Fibroblast of pulmonary artery (primary cell): ENCODE measurements around the gene GLP1R.
A peak's percentile ranks its signal among the peaks of the same experiment; 100 is the strongest.

Experiments
- DNase-seq: peaks from one replicate; pipeline ENCODE4 v3.0.0-alpha.2; 2010; ENCODE audit warnings: low read depth
- H3K4me3 ChIP-seq: replicated peaks from 2 replicates; pipeline ENCODE4 v1.5.1; 2011; ENCODE audit warnings: low read depth, mild to moderate bottlenecking, control low read depth, low read length, moderate library complexity
- TF ChIP-seq, protein P1 (sequence below): IDR thresholded peaks from 2 replicates; pipeline ENCODE4 v1.5.1; 2011; ENCODE audit warnings: mild to moderate bottlenecking, control low read depth, low read length, inconsistent platforms; ENCODE audit errors: missing control alignments

GLP1R gene

GRCh38 chr6:39048481-39049399 is at the start of gene GLP1R:
Gene GLP1R, plus strand, starts transcription at chr6:39048781. Its CDS starts 60 bp downstream, at chr6:39048841.
- no peak within 1 kb of the TSS for H3K4me3 ChIP-seq
- no peak for DNase-seq
- TF ChIP-seq, protein P1, sequence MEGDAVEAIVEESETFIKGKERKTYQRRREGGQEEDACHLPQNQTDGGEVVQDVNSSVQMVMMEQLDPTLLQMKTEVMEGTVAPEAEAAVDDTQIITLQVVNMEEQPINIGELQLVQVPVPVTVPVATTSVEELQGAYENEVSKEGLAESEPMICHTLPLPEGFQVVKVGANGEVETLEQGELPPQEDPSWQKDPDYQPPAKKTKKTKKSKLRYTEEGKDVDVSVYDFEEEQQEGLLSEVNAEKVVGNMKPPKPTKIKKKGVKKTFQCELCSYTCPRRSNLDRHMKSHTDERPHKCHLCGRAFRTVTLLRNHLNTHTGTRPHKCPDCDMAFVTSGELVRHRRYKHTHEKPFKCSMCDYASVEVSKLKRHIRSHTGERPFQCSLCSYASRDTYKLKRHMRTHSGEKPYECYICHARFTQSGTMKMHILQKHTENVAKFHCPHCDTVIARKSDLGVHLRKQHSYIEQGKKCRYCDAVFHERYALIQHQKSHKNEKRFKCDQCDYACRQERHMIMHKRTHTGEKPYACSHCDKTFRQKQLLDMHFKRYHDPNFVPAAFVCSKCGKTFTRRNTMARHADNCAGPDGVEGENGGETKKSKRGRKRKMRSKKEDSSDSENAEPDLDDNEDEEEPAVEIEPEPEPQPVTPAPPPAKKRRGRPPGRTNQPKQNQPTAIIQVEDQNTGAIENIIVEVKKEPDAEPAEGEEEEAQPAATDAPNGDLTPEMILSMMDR: no peak

DNA sequence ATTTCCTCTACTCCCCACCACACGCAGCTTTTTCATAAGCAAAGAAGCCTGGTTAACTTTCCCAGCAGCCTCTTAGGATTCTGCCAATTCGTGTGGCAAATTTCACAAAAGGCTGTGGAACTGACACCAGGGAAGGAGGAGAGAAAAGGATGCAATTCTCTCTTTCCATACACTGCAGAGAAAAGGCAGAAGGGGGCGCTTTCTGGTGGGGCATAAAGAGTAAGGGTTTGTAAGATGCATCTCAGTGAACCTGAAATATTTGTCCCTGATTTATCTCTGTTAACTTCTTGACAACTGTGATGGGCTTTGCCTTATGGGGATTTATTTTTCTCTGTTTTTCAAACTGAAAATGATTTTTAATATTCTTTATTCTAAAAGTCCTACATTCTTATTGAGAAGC is 45.5 kb upstream of the GLP1R start:
- no peak overlapping the region for H3K4me3 ChIP-seq
- no peak for DNase-seq
- TF ChIP-seq, protein P1: peak; percentile 29

DNA sequence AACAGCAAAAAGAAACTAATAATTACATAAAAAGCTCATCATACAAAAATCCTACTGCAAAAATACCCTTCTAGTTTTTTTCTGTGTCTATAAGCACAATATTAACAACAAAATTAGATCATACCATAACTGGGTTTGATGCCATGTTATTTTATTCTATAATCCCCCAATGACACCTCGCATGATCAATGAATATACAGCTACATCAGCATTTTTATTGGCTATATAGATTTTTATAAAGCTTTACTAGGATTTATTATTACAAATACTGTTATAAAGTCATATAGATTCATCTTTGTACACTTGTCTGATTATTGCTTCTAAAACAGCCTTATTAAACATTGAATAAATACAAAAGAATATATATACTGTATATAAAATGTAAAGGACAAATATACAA is 45.1 kb upstream of the GLP1R start:
- H3K4me3 ChIP-seq: no peak overlapping the region
- no peak for DNase-seq
- TF ChIP-seq, protein P1: no peak

DNA sequence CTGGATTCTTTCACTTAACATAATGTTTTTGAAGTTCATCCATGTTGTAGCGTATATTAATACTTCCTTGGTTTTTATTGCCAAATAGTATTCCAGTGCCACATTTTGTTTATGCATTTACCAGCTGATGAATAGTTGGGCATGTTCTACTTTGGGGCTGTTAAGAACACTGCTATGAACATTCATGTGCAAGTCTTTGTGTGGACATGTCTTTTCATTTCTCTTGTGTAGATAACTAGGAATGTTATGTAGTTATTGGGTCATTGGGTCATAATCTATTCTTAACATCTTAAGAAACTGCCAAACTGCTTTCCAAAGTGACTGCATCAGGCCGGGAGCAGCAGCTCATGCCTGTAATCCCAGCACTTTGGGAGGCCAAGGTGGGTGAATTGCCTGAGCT is 43.8 kb upstream of the GLP1R start:
- H3K4me3 ChIP-seq: no peak overlapping the region
- TF ChIP-seq, protein P1: no peak
- no peak for DNase-seq

DNA sequence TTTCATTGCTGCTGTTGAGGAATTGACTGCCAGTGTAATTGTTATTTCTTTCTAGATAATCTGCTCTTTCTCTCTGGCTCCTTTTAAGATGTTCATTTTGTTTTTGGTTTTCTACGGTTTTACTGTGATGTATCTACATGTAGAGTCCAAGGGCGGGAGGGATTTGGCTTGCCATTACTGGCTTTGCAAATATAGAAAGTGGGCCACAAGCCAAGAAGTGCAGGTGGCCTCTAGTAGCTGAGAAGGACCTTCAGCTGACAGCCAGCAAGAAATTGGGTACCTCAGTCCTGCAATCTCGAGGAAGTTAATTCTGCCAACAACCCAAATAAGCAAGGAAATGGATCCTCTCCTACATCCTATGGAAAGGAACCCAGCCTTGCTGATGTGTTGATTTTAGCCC is 42.8 kb upstream of the GLP1R start:
- TF ChIP-seq, protein P1: no peak
- no peak overlapping the region for H3K4me3 ChIP-seq
- DNase-seq: no peak

DNA sequence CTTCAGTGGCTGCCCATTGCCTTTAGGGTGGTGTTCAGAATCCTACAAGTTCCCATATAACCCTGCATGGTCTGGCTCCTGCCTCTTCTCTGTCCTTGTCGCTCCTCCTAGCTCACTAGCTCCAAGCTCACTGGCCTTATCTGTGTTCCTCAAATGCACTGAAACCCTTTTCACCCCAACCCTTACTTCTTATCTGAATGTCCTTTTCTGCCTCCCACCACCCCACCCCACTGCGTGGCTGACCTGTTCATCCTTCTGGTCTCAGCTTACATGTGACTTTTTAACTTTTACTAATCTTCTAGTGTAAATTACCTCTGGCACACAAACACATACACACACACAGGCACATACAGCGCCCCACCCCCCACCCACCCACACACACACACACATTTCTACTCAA is 41.0 kb upstream of the GLP1R start:
- no peak for DNase-seq
- no peak overlapping the region for H3K4me3 ChIP-seq
- TF ChIP-seq, protein P1: no peak

- no peak overlapping the region for H3K4me3 ChIP-seq
- DNase-seq: no peak
- TF ChIP-seq, protein P1: no peak
These were observed 39.8 kb upstream of the GLP1R start for GRCh38 chr6:39008737-39009136.
